ENCODE measurements around the gene POLN. TPM values are rescaled to one million over a fixed set of nuclear protein-coding genes. Genes with fewer than 3 reads are reported as not detected.

Gene POLN
- total and polyA plus RNA-seq, 2 of the 4 experiments (the other 2 are of a cell fraction), result 0.63 to 0.72 TPM

DNA sequence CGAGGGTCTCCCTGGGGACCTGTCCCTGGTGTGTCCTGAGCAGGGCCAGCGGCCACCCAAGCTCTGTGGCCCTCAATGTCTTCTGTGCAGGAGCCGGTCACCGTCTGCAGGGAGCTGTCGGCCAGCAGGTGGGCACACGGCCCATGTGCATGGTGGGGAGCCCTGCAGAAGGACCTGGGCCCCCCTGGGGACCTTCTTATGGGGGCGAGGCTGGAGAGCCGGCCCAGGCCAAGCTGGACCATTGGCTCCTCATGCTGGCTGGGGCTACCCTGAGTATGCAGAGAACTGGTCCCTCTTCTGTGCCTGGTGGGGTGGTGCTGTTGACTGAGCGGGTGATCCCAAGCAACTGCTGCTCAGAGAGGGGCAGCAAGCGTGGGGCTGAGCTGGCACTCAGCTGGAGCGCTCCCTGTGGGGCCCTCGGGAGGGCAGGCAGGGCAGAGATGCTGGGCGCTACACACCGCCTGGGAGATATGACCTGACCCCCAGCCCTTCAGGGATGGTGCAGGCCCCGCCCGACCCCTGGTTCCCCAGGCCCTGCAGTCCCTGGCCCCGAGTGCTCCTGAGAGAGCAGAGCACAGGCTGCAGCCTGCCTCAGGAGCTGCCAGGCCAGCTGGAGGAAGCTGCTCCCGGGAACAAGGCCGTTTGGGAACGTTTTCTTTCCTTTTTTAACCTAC is 168.0 kb downstream of the POLN start:
- TF ChIP-seq RAD21 (IDR thresholded peaks at IDR 0.05; ENCODE audit: low read length), result no peak
- TF ChIP-seq, protein P1, sequence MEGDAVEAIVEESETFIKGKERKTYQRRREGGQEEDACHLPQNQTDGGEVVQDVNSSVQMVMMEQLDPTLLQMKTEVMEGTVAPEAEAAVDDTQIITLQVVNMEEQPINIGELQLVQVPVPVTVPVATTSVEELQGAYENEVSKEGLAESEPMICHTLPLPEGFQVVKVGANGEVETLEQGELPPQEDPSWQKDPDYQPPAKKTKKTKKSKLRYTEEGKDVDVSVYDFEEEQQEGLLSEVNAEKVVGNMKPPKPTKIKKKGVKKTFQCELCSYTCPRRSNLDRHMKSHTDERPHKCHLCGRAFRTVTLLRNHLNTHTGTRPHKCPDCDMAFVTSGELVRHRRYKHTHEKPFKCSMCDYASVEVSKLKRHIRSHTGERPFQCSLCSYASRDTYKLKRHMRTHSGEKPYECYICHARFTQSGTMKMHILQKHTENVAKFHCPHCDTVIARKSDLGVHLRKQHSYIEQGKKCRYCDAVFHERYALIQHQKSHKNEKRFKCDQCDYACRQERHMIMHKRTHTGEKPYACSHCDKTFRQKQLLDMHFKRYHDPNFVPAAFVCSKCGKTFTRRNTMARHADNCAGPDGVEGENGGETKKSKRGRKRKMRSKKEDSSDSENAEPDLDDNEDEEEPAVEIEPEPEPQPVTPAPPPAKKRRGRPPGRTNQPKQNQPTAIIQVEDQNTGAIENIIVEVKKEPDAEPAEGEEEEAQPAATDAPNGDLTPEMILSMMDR (conservative IDR thresholded peaks at IDR 0.05; ENCODE audit: low read depth, low read length), result no peak
- TF ChIP-seq MAZ (IDR thresholded peaks at IDR 0.05; ENCODE audit: borderline replicate concordance, low read depth, low read length), result no peak
- TF ChIP-seq BHLHE40 (IDR thresholded peaks at IDR 0.05; ENCODE audit: low read depth, low read length), result no peak
- no peak for TF ChIP-seq RFX5 (IDR thresholded peaks at IDR 0.05; ENCODE audit: low read depth, low read length)
- no peak for TF ChIP-seq NFE2L2 (IDR thresholded peaks at IDR 0.05; ENCODE audit: low read depth, low read length)
- TF ChIP-seq USF2 (IDR thresholded peaks at IDR 0.05; ENCODE audit: low read depth, low read length), result no peak
- TF ChIP-seq FOS (IDR thresholded peaks at IDR 0.05; ENCODE audit: low read depth, low read length), result no peak
- TF ChIP-seq, protein P2, sequence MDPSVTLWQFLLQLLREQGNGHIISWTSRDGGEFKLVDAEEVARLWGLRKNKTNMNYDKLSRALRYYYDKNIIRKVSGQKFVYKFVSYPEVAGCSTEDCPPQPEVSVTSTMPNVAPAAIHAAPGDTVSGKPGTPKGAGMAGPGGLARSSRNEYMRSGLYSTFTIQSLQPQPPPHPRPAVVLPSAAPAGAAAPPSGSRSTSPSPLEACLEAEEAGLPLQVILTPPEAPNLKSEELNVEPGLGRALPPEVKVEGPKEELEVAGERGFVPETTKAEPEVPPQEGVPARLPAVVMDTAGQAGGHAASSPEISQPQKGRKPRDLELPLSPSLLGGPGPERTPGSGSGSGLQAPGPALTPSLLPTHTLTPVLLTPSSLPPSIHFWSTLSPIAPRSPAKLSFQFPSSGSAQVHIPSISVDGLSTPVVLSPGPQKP (IDR thresholded peaks at IDR 0.05; ENCODE audit: borderline replicate concordance, low read depth, low read length), result no peak
- TF ChIP-seq RCOR1 (IDR thresholded peaks at IDR 0.05; ENCODE audit: insufficient replicate concordance, low read length), result no peak
- TF ChIP-seq MAFK (IDR thresholded peaks at IDR 0.05; ENCODE audit: low read depth, low read length), result no peak
- TF ChIP-seq CEBPB (IDR thresholded peaks at IDR 0.05; ENCODE audit: low read depth, low read length), result no peak
- no peak for TF ChIP-seq SMC3 (IDR thresholded peaks at IDR 0.05; ENCODE audit: low read depth, low read length)
- no peak for TF ChIP-seq CHD1 (IDR thresholded peaks at IDR 0.05; ENCODE audit: low read depth, low read length)
- TF ChIP-seq MXI1 (IDR thresholded peaks at IDR 0.05; ENCODE audit: borderline replicate concordance, low read depth, low read length), result no peak
- no peak for TF ChIP-seq POLR2A (IDR thresholded peaks at IDR 0.05; ENCODE audit: low read depth, low read length)
- Histone ChIP-seq H3K27ac (ENCODE audit: insufficient read depth, low read length) (no peak overlapping the region), H2AFZ (replicated peaks; ENCODE audit: low read length, poor library complexity) (no peak overlapping the region), H3K27me3 (ENCODE audit: control insufficient read depth, insufficient read depth, low read length) (peaks cover 20% of the 10 kb centered on the region), H4K8ac (ENCODE audit: low read depth in 2 of 2, low read length in 2 of 2) (no peak overlapping the region), H2BK20ac (ENCODE audit: low read depth, low read length) (no peak overlapping the region), H3K4ac (ENCODE audit: low read depth, low read length) (no peak overlapping the region), H3K36me3 (ENCODE audit: control insufficient read depth, insufficient read depth, low read length) (no peaks in the 10 kb centered on the region), H3K14ac (replicated peaks; ENCODE audit: low read depth, low read length) (no peak overlapping the region), H4K20me1 (ENCODE audit: insufficient read depth, low read length) (no peaks in the 10 kb centered on the region), H3K9me1 (ENCODE audit: insufficient read depth, low read length) (no peaks in the 10 kb centered on the region), H2BK5ac (ENCODE audit: low read depth, low read length, poor library complexity, severe bottlenecking) (no peak overlapping the region), H3K9ac (ENCODE audit: low read depth, low read length) (no peak overlapping the region), H2BK15ac (ENCODE audit: low read depth, low read length) (no peak overlapping the region), H2AK9ac (replicated peaks; ENCODE audit: low read depth, low read length, poor library complexity) (no peak overlapping the region), H3K56ac (ENCODE audit: extremely low read depth, insufficient read depth, low read length) (no peak overlapping the region), H3K4me1 (ENCODE audit: control insufficient read depth, insufficient read depth, low read length) (no peaks in the 10 kb centered on the region), H3K4me3 (ENCODE audit: insufficient read depth, low read depth, low read length) (no peak overlapping the region), H4K5ac (ENCODE audit: low read depth, low read length) (no peak overlapping the region), H2AK5ac (ENCODE audit: low read depth, low read length) (no peak overlapping the region), H3K79me1 (ENCODE audit: low read depth in 1 of 2, low read length in 2 of 2) (no peaks in the 10 kb centered on the region), H3K9me3 (ENCODE audit: control insufficient read depth, insufficient read depth, low read length) (no peaks in the 10 kb centered on the region), H3K4me2 (ENCODE audit: low read depth, low read length) (no peak overlapping the region), H3K18ac (ENCODE audit: low read depth, low read length) (no peak overlapping the region), H2BK120ac (ENCODE audit: low read depth, low read length) (no peak overlapping the region), H4K91ac (ENCODE audit: insufficient read depth, low read depth, low read length) (no peak overlapping the region), H3K23ac (ENCODE audit: low read depth, low read length) (no peak overlapping the region)
- in situ Hi-C loops (cut with MboI; ENCODE audit: low sequenced_read_pairs), result no loop called here
- POLR2A ChIA-PET (ENCODE audit: unreplicated experiment), result no interaction called here
- no peak for ATAC-seq (ENCODE audit: low read depth)
- DNase-seq, result no peak
- CTCF ChIA-PET, result no interaction called here
- dilution Hi-C loops (cut with HindIII; ENCODE audit: low sequenced_read_pairs, unreplicated experiment), result no loop called here
- 69% methylated on average over 10 of the region's 20 CpGs; no CpG with 5 or more reads in 1 of the 2 experiments for WGBS, 2 experiments (ENCODE audit: extremely low coverage in 2 of 2, insufficient read length in 1 of 2)
- no TSS peak for BruUV-seq (replicated peaks)
- intact Hi-C loops (cut with micrococcal nuclease), result no loop called here

Data from IMR-90 (cell line).